Type B pancreatic cell (in vitro differentiated cells): Measurements from ENCODE around the gene IL36A. TPM values are rescaled to one million over a fixed set of nuclear protein-coding genes. Genes with fewer than 3 reads are reported as not detected.

Source experiments
- DNase-seq: peaks from one replicate; pipeline ENCODE4 v3.0.0; 2021; ENCODE audit warnings: mixed read lengths; ENCODE audit not compliant: unreplicated experiment; ENCODE audit errors: extremely low spot score
- H3K27ac Mint-ChIP-seq: 2 replicates; pipeline ENCODE4 v1.8.0; 2021; ENCODE audit warnings: mild to moderate bottlenecking, mixed read lengths
- H3K27me3 Mint-ChIP-seq: 2 replicates; pipeline ENCODE4 v1.8.0; 2021; ENCODE audit warnings: mixed read lengths
- H3K36me3 Mint-ChIP-seq: 2 replicates; pipeline ENCODE4 v1.8.0; 2021; ENCODE audit warnings: mixed read lengths
- H3K4me1 Mint-ChIP-seq: one replicate; pipeline ENCODE4 v1.8.0; 2021; ENCODE audit warnings: mixed read lengths; ENCODE audit not compliant: unreplicated experiment
- H3K4me3 Mint-ChIP-seq: 2 replicates; pipeline ENCODE4 v1.8.0; 2021; ENCODE audit warnings: mild to moderate bottlenecking, mixed read lengths
- H3K9me3 Mint-ChIP-seq: 2 replicates; pipeline ENCODE4 v1.8.0; 2021; ENCODE audit warnings: mixed read lengths
- total RNA-seq: library from RNA; stranded (reverse); gene quantifications from 2 replicates; pipeline ENCODE4 v1.2.1, GENCODE V29; 2021; ENCODE audit warnings: low replicate concordance
- TF ChIP-seq, protein P1 (sequence below): fragments of 200-600 bp; sonication (generic); conservative IDR thresholded peaks from 2 replicates; pipeline ENCODE4 v1.5.0; 2021; ENCODE audit warnings: antibody characterized with exemption, mild to moderate bottlenecking

The IL36A gene
- total RNA-seq, 1 donor from 2014 or later, result not detected

- Mint-ChIP-seq H3K36me3 (no peaks in the 10 kb centered on the region), H3K4me1 (no peaks in the 10 kb centered on the region), H3K27ac (no peak overlapping the region), H3K27me3 (peaks cover 15% of the 10 kb centered on the region), H3K4me3 (no peak overlapping the region), H3K9me3 (no peaks in the 10 kb centered on the region)
- no peak for DNase-seq
- TF ChIP-seq, protein P1, sequence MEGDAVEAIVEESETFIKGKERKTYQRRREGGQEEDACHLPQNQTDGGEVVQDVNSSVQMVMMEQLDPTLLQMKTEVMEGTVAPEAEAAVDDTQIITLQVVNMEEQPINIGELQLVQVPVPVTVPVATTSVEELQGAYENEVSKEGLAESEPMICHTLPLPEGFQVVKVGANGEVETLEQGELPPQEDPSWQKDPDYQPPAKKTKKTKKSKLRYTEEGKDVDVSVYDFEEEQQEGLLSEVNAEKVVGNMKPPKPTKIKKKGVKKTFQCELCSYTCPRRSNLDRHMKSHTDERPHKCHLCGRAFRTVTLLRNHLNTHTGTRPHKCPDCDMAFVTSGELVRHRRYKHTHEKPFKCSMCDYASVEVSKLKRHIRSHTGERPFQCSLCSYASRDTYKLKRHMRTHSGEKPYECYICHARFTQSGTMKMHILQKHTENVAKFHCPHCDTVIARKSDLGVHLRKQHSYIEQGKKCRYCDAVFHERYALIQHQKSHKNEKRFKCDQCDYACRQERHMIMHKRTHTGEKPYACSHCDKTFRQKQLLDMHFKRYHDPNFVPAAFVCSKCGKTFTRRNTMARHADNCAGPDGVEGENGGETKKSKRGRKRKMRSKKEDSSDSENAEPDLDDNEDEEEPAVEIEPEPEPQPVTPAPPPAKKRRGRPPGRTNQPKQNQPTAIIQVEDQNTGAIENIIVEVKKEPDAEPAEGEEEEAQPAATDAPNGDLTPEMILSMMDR, result no peak
Observed at GRCh38 chr2:112995346-112995920, 9.8 kb upstream of the IL36A start.

- no peak overlapping the region for H3K27ac Mint-ChIP-seq
Observed at GRCh38 chr2:112996635-112997034, 8.6 kb upstream of the IL36A start.

GRCh38 chr2:112997151-112997550, 8.1 kb upstream of the IL36A start:
- H3K36me3 Mint-ChIP-seq, result no peaks in the 10 kb centered on the region
- H3K9me3 Mint-ChIP-seq, result peaks cover 10% of the 10 kb centered on the region
- H3K4me1 Mint-ChIP-seq, result no peaks in the 10 kb centered on the region
- DNase-seq, result no peak
- H3K27ac Mint-ChIP-seq, result no peak overlapping the region
- no peak overlapping the region for H3K4me3 Mint-ChIP-seq
- H3K27me3 Mint-ChIP-seq, result peaks cover 23% of the 10 kb centered on the region
- TF ChIP-seq, protein P1, result no peak

More at GRCh38 chr2:112996635-112997034, 8.6 kb upstream of the IL36A start:
- no peak overlapping the region for H3K4me3 Mint-ChIP-seq
- no peaks in the 10 kb centered on the region for H3K4me1 Mint-ChIP-seq
- DNase-seq, result no peak
- TF ChIP-seq, protein P1, result no peak
- peaks cover 10% of the 10 kb centered on the region for H3K9me3 Mint-ChIP-seq
- H3K27me3 Mint-ChIP-seq, result peaks cover 20% of the 10 kb centered on the region
- H3K36me3 Mint-ChIP-seq, result no peaks in the 10 kb centered on the region

DNA sequence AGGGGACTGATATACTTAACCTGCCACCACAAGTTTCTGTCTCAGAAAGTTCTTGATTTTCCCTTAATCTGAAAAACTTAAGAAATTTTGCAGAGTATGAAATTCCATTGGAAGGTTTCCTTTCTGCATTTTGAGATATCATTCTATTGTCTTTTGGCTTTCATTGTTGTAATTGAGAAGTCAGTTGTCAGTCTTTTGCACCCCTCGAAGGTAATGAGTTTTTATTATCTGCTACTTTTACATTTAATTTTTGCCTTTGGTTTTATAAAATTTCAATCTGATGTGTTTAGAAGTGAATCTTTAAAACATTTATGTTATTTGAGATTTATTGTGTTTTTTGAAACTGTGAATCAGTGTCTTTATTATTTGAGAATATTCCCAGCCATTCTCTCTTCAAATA, 4.8 kb upstream of the IL36A start:
- no peaks in the 10 kb centered on the region for H3K4me1 Mint-ChIP-seq
- H3K36me3 Mint-ChIP-seq, result no peaks in the 10 kb centered on the region
- no peak for DNase-seq
- no peak overlapping the region for H3K4me3 Mint-ChIP-seq
- peaks cover 38% of the 10 kb centered on the region for H3K27me3 Mint-ChIP-seq
- H3K27ac Mint-ChIP-seq, result no peak overlapping the region
- peaks cover 10% of the 10 kb centered on the region for H3K9me3 Mint-ChIP-seq
- TF ChIP-seq, protein P1, result no peak

- Mint-ChIP-seq H3K27ac (no peak overlapping the region), H3K36me3 (no peaks in the 10 kb centered on the region), H3K4me1 (no peaks in the 10 kb centered on the region), H3K27me3 (peaks cover 44% of the 10 kb centered on the region), H3K4me3 (no peak overlapping the region), H3K9me3 (peaks cover 10% of the 10 kb centered on the region)
- TF ChIP-seq, protein P1, result no peak
- DNase-seq, result no peak
Observed at GRCh38 chr2:113002677-113003076, 2.6 kb upstream of the IL36A start.
